ENCODE data around the gene ACCS.

Gene ACCS

GRCh38 chr11:44037658-44037998, 28.4 kb upstream of the ACCS start:
- DNase-seq (ENCODE audit: low read depth in 2 of 2) = no peak

DNA sequence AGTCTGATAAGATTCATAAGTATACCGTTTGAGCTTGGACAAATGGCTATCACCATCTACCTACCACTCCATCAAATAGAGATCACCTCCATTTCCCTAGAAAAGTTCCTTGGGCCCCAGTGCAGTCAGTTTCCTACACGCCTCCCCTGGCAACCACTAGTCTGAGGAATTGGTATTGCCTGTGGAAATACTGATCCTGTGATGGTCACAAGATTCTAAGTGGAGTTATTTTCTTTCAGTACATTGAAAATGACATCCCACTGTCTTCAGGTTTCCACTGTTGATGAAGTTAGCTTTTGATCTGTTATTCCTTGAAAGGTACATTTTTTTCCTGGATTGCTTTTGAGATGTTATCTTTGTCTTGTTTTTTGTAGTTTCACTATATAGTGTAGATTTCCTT, 22.9 kb upstream of the ACCS start:
- DNase-seq (ENCODE audit: low read depth in 2 of 2) = no peak

- DNase-seq (ENCODE audit: low read depth in 2 of 2) = no peak
Measured at GRCh38 chr11:44046182-44046581, 19.9 kb upstream of the ACCS start.

DNA sequence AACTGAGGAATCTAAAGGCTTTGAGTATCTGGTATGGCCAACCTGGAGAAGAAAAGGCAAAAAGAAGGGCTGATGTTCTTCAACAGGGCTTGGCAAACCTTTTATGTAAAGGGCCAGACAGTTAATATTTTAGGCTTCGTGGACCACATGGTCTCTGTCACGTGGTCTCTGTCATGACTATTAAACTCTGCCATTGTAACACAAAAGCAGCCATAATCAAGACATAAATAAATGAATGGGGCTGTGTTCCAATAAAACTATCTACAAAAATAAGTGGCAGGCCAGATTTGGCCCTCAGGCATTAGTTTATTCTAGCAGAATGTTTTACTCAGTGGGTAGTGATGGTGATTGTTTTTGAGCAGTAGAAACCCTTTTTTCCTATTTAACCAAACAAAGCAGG, 18.8 kb upstream of the ACCS start:
- DNase-seq (ENCODE audit: low read depth in 2 of 2) = no peak

DNA sequence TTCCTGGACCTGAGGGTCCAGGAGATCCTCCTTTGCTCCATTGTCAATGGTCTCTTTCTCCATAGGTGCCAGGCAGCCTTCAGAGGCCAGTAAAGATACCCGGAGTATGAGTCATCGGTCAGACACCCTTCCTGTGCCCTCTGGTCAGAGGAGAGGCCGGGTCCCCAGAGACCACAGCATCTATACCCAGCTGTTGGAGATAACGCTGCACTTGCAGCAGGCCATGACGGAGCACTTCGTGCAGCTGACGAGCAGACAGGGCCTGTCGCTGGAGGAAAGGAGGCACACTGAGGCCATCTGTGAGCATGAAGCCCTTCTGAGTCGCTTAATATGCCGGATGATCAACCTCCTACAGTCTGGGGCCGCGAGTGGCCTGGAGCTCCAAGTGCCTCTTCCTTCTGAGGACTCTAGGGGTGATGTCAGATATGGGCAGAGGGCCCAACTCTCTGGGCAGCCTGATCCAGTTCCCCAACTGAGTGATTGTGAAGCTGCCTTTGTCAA, 18.1 kb upstream of the ACCS start, which contains the start of gene ACCSL:
TSS of gene ACCSL (plus strand) at position 51 of the 501 bp plus-strand sequence. CDS start at position 107, 56 bp downstream.
- DNase-seq (ENCODE audit: low read depth in 2 of 2) = no peak

DNA sequence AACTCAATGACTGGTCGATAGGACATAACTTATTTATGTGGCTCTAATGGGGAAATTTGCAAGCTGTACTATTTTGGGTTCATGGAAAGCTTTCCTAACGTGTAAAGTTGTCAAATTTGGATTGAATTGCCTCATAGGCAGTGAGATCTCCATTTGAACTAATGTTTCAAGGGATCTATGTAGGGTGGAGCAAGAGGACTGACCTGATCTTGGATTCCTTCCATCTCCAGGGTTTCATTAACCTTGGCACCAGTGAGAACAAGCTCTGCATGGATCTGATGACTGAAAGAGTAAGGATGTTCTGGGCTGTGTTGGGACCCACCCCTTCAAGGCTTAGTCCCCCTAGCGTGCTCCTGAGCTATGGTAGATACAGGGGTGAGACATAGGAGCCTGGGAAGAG, 16.2 kb upstream of the ACCS start:
- DNase-seq (ENCODE audit: low read depth in 2 of 2) = no peak

DNA sequence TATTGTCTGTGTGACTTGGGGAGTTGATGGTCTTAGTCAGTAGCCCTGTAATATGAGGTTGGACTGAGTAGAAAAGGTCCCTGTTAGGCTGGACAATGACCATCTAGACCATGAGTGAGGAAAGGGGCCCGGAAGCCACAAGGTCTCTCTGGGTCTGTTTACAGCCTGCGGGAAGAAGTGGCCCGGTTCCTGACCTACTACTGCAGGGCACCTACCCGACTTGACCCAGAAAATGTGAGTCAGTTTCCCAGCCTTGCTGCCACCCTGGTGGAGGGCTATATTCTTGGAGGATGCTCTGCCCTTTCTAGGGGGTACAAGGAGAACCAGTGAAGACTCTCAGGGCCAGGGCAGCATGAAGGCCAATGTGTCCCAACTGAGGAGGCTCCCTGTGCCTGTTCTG, 14.9 kb upstream of the ACCS start:
- no peak for DNase-seq (ENCODE audit: low read depth in 2 of 2)

DNA sequence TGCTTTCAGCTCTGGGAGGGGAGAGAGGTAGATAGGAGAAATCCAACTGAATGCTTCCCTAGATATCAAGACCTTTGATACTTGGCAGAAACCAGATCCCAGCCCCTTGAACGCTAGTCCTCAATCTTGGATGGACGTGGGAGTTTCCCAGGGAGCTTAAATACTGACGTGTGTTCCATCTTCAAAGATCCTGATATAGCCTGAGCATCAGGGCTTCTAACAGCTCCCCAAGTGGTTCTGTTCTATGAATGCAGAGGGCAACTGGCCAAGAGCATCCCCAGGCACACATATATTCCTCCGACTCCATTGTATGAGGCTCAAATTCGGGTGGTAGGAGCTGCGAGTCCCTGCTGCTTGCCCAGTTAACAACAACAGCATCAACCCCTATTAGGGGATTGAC, 8.7 kb upstream of the ACCS start:
- DNase-seq (ENCODE audit: low read depth in 2 of 2) = no peak

GRCh38 chr11:44058275-44058674, 7.8 kb upstream of the ACCS start:
- DNase-seq (ENCODE audit: low read depth in 2 of 2) = no peak

- DNase-seq (ENCODE audit: low read depth in 2 of 2) = no peak
Measured at GRCh38 chr11:44065161-44065661, 859 bp upstream of the ACCS start.

GRCh38 chr11:44066732-44067141, 667 bp downstream of the ACCS start:
- DNase-seq (ENCODE audit: low read depth in 2 of 2) = no peak

DNA sequence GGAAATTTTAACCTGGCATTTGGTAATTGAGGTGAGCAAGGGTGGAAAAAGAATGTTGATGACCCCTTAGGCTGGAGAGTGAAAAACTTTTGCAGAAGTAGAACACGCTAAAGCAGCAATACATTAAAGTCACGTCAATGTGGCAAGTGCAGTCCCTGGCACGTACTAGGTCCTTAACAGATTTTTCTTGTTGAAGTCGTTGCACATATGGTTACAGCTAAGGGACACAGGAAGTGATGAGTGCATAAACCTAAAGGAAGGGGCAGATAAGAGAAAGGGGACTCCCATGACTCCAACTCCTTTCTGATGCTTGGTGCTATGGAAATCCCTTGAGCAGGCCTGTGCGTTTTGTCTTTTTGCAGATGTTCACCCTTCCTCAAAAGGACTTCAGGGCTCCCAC, 1.2 kb downstream of the ACCS start:
- no peak for DNase-seq (ENCODE audit: low read depth in 2 of 2)

DNA sequence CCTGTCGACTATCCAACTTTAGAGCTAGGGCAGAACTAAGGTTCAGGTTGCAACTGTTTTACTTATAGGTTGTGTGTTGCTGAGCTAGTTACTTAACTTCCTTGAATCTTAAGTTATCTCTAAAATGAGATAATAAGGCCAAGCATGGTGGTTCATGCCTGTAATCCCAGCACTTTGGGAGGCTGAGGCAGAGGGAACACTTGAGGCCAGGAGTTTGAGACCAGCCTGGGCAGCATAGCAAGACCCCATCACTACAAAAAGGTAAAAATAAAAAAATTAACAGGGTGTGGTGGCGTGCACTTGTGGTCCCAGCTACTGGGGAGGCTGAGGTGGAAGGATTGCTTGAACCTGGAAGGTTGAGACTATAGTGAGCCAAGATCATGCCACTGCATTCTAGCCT, 2.1 kb downstream of the ACCS start:
- DNase-seq (ENCODE audit: low read depth in 2 of 2) = no peak

DNA sequence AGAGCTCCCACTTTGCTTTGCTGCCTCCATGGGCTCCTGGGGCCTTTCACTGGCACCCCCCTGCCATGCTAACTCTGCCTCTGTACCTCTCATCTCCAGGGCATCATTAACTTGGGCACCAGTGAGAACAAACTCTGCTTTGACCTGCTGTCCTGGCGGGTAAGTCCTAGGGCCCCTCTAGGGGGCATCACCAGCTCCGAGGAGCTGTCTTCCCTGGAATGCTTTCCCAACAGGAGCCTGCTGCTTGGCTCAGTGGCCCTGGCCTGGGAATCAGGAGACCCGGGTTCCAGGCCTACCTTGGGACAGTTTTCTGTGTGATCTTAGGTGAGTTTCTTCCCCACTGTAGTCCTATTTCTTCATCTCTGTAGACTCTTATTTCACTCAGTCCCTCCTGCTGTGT, 5.1 kb downstream of the ACCS start:
- DNase-seq (ENCODE audit: low read depth in 2 of 2) = no peak

DNA sequence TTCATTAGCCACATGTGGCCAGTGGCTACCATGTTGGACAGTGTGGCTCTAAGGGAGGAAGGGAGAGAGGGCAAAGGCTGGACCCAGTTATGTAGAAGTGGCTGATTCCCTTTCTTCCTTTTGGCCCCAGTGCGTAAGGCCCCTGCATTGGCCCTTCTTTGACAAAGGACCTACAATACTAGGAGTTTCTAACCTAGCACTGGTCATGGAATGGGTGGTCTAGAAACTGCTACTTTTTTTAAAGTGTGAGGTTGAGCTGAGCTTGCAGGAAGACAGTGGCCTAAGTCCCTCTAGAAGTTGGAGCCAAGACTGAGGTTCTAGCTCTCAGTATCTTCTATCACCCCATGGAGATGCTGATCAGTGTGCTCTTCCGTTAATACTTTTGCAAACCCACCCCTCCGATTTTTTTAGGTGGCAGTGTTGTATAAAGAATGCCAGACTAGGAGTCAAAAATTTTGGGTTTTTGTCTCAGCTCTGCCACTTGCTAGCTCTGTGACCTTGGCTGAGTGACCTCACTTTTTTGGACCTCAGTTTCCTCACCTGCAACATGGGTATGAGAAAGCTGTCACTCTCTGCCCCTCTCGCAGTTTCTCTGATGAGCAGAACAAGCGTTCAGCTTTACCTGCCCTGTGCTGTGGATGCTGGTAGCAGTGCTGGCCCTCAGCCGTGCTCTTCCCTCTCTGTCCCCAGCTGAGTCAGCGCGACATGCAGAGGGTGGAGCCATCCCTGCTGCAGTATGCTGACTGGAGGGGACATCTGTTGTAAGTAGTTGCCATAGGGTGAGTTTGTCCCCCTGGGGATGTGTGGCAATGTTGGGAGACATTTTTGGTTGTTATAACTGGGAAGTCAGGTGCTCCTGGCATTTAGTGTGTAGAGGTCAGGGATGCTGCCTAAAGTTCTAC, 6.9 kb downstream of the ACCS start:
- no peak for DNase-seq (ENCODE audit: low read depth in 2 of 2)

DNA sequence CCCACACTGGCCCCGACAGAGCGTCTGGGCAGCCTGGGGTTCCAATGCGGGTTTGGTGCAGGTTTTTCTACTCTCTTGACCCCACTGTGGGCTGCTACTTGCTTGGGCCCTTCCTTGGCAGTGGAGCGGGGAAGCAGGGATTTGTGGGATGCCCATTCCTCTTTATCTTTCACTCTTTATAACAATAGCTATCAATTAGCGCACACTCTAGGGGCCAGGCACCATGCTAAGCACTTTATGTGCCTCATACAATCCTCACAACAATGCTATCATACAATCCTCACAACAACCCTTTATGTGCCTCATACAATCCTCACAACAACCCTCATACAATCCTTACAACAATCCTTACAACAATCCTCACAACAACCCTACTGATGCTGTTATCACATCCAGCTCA, 12.7 kb downstream of the ACCS start:
- no peak for DNase-seq (ENCODE audit: low read depth in 2 of 2)

GRCh38 chr11:44079376-44079775, 13.3 kb downstream of the ACCS start:
- no peak for DNase-seq (ENCODE audit: low read depth in 2 of 2)

DNA sequence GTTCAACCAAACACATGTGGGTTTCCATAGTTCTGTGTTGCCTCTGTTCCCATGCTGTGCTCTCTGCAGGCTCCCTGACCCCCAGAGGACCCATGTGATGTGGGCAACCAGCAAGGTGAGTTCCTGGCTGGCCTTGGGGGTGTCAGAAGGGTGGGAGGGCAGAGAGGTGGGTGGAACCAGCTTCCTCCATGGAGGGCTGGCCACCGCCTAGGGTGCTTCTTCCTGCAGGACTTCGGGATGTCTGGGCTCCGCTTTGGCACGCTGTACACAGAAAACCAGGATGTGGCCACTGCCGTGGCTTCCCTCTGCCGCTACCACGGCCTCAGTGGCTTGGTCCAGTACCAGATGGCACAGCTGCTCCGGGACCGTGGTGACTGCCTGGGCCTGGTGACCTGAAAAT, 14.9 kb downstream of the ACCS start:
- no peak for DNase-seq (ENCODE audit: low read depth in 2 of 2)

DNA sequence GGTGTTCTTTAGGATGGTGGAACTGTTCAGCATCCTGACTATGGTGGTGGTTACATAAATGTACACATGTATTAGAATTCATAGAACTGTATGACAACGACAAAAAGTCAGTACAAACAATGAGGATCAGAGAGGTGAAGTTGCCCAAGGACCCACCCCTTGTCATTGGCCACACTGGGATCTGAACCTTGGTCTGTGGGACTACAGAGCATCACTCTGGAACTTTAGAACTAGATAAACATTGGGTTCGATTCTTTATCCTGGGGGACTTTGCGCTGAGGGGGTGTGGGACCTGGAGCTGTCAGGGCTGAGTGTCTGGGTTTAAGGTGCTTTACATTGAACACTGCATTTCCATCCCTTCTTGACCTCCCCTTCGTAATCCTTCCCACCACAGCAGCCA, 16.6 kb downstream of the ACCS start:
- no peak for DNase-seq (ENCODE audit: low read depth in 2 of 2)

DNA sequence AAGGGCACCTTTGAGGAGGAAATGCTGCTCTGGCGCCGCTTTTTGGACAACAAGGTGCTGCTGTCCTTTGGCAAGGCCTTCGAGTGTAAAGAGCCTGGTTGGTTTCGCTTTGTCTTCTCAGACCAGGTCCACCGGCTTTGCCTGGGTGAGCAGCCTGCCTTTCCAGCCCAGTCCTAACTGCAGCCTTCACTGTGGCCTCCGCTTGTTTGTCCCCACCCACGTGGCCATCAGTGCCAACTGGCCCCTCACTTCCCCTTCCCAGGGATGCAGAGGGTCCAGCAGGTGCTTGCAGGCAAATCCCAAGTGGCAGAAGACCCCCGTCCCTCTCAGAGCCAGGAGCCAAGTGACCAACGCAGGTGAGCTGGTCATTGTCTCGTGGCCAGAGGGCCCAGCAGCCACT, 17.4 kb downstream of the ACCS start:
- DNase-seq (ENCODE audit: low read depth in 2 of 2) = no peak

DNA sequence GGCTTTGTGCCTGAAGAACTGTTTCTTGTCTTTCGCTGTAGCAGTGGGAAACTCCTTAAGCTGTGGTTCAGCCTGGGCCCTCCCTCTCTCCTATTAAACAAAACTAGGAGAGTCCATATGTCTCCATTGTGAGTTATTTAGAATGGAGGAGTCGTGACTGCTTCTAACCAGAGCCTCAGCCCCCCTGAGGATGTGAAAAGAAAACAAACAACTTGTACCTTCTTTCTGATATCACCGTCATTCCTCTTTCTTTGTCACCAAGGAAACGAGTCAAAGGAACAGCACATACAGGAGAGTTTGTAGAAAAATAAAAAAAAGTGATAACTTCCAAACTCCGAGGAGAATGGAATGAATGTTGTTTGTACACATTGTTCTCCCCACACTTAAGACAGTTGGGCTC, 17.8 kb downstream of the ACCS start:
- no peak for DNase-seq (ENCODE audit: low read depth in 2 of 2)

- no peak for DNase-seq (ENCODE audit: low read depth in 2 of 2)
Measured at GRCh38 chr11:44085330-44085729, 19.3 kb downstream of the ACCS start.

- DNase-seq (ENCODE audit: low read depth in 2 of 2) = no peak
Measured at GRCh38 chr11:44088377-44088776, 22.3 kb downstream of the ACCS start.

DNA sequence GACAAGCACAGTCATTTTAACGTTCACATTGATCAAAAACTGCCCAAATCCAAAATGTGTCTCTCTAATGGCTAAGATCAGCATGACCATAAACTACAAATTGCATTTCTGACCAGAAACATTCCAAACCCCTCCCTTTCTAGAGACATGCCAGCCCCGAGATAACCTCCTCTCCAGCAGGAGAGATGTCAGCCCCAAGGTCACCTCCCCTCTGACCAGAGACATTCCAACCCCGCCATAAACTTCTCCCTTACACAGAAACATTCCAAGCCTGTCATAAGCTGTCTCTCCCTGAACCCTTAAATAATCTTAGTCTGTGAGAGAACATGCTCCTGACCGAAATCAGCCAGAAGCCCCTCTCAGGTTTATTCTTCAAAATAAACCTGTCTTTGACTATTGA, 22.8 kb downstream of the ACCS start:
- DNase-seq (ENCODE audit: low read depth in 2 of 2) = no peak
